T-helper 1 cell treated with Interleukin-12 subunit alpha and Interleukin-12 subunit beta and Interleukin-4 antibody, amounts not matched to agents 30 ng/mL and 1 ng/mL, for 36 hours (primary cell): Measurements from ENCODE around the gene USP24. TPM values are rescaled to one million over a fixed set of nuclear protein-coding genes. Genes with fewer than 3 reads are reported as not detected.

Experiments used
- intact Hi-C: fragments of 100-400 bp; cut with micrococcal nuclease; formaldehyde crosslinking; loops from one replicate; pipeline ENCODE4 v1.15.1; 2024
- total RNA-seq: library from RNA; stranded (reverse); gene quantifications from 2 replicates; pipeline ENCODE4 v1.2.3, GENCODE V29; 2022

Gene USP24
- total RNA-seq, 1 donor from 2014 or later, result 43.9 TPM

- intact Hi-C loops, result loop anchor here (1.0 kb wide), 1 partner anchor 206 kb away; no protein-coding TSS in a partner anchor
Measured at GRCh38 chr1:55071477-55071876, 143.7 kb downstream of the USP24 start.

GRCh38 chr1:55070293-55071164 lies 144.6 kb downstream of the USP24 start:
- intact Hi-C loops, result loop anchor here (1.0 kb wide), 1 partner anchor 207 kb away; no protein-coding TSS in a partner anchor

- intact Hi-C loops, result no loop called here
Measured at GRCh38 chr1:55069280-55069679, 145.9 kb downstream of the USP24 start.

- intact Hi-C loops, result no loop called here
Measured at GRCh38 chr1:55068638-55069037, 146.5 kb downstream of the USP24 start.

- intact Hi-C loops, result no loop called here
Measured at GRCh38 chr1:55067914-55068313, 147.2 kb downstream of the USP24 start.

- intact Hi-C loops, result no loop called here
Measured at GRCh38 chr1:55067022-55067778, 148.0 kb downstream of the USP24 start.

- intact Hi-C loops, result no loop called here
Measured at GRCh38 chr1:55065648-55066047, 149.5 kb downstream of the USP24 start.

GRCh38 chr1:55064861-55065263 lies 150.3 kb downstream of the USP24 start:
- intact Hi-C loops, result no loop called here

GRCh38 chr1:55064071-55064581 lies 151.0 kb downstream of the USP24 start:
- intact Hi-C loops, result no loop called here

- intact Hi-C loops, result no loop called here
Measured at GRCh38 chr1:55063577-55063942, 151.6 kb downstream of the USP24 start.

GRCh38 chr1:55062801-55063576 lies 152.2 kb downstream of the USP24 start:
- intact Hi-C loops, result no loop called here

GRCh38 chr1:55061706-55062321 lies 153.3 kb downstream of the USP24 start:
- intact Hi-C loops, result no loop called here

- intact Hi-C loops, result no loop called here
Measured at GRCh38 chr1:55061000-55061705, 154.0 kb downstream of the USP24 start.

- intact Hi-C loops, result no loop called here
Measured at GRCh38 chr1:55060133-55060999, 154.8 kb downstream of the USP24 start.

GRCh38 chr1:55059302-55060132 lies 155.6 kb downstream of the USP24 start:
- intact Hi-C loops, result no loop called here

- intact Hi-C loops, result no loop called here
Measured at GRCh38 chr1:55057956-55058298, 157.2 kb downstream of the USP24 start.

GRCh38 chr1:55057270-55057955 lies 157.8 kb downstream of the USP24 start:
- intact Hi-C loops, result no loop called here

- intact Hi-C loops, result no loop called here
Measured at GRCh38 chr1:55056632-55056992, 158.6 kb downstream of the USP24 start.
